GM12878 (cell line): ENCODE measurements around the gene MAPKAPK2.

Source experiments
- CEBPZ ChIP-seq: fragments of 150-350 bp; IDR thresholded peaks from 2 replicates; pipeline ENCODE4 v1.6.1; 2016; ENCODE audit warnings: low read depth, low read length
- EZH2 ChIP-seq: IDR thresholded peaks from 2 replicates; pipeline ENCODE4 v1.6.1; 2012; ENCODE audit warnings: low read depth, mild to moderate bottlenecking, control low read depth, inconsistent platforms, low read length, borderline replicate concordance; ENCODE audit not compliant: control insufficient read depth
- KDM1A ChIP-seq: fragments of 200-600 bp; sonication (generic); IDR thresholded peaks from 2 replicates; pipeline ENCODE4 v1.6.1; 2016; ENCODE audit warnings: borderline replicate concordance
- SMC3 ChIP-seq: IDR thresholded peaks from 2 replicates; pipeline ENCODE4 v1.6.1; 2011; ENCODE audit warnings: low read length, improper control_type of control experiment, borderline replicate concordance
- TAF1 ChIP-seq: IDR thresholded peaks from 2 replicates; pipeline ENCODE4 v1.6.1; 2011; ENCODE audit warnings: mild to moderate bottlenecking, low read depth, low read length, borderline replicate concordance
- ZNF207 ChIP-seq: fragments of 450-650 bp; IDR thresholded peaks from 2 replicates; pipeline ENCODE4 v1.6.1; 2014; ENCODE audit warnings: antibody characterized with exemption, mild to moderate bottlenecking, borderline replicate concordance
- TF ChIP-seq, protein P1 (sequence below): IDR thresholded peaks from 2 replicates; pipeline ENCODE4 v1.6.1; 2012; ENCODE audit warnings: low read depth, low read length, improper control_type of control experiment
- TF ChIP-seq, protein P2 (sequence below): fragments of 450-650 bp; formaldehyde crosslinking; IDR thresholded peaks from 2 replicates; pipeline ENCODE4 v1.4.0; 2022; ENCODE audit warnings: mild to moderate bottlenecking, moderate library complexity
- TF ChIP-seq, protein P3 (sequence below), 3 experiments: IDR thresholded peaks in 2 of 3; conservative IDR thresholded peaks in 1 of 3; 2 replicates each; pipeline ENCODE4 v1.5.1; 2011; ENCODE audit warnings: low read depth in 3 of 3, low read length in 3 of 3, mild to moderate bottlenecking in 3 of 3, control low read depth in 2 of 3, moderate library complexity in 2 of 3, inconsistent platforms in 1 of 3, mixed read lengths in 1 of 3; ENCODE audit not compliant: control insufficient read depth in 2 of 3, insufficient read depth in 1 of 3; ENCODE audit errors: extremely low read depth in 1 of 3

GRCh38 chr1:206782448-206782847 lies 97.7 kb downstream of the MAPKAPK2 start:
- TF ChIP-seq, protein P1, sequence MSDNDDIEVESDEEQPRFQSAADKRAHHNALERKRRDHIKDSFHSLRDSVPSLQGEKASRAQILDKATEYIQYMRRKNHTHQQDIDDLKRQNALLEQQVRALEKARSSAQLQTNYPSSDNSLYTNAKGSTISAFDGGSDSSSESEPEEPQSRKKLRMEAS = no peak
- TF ChIP-seq, protein P2, sequence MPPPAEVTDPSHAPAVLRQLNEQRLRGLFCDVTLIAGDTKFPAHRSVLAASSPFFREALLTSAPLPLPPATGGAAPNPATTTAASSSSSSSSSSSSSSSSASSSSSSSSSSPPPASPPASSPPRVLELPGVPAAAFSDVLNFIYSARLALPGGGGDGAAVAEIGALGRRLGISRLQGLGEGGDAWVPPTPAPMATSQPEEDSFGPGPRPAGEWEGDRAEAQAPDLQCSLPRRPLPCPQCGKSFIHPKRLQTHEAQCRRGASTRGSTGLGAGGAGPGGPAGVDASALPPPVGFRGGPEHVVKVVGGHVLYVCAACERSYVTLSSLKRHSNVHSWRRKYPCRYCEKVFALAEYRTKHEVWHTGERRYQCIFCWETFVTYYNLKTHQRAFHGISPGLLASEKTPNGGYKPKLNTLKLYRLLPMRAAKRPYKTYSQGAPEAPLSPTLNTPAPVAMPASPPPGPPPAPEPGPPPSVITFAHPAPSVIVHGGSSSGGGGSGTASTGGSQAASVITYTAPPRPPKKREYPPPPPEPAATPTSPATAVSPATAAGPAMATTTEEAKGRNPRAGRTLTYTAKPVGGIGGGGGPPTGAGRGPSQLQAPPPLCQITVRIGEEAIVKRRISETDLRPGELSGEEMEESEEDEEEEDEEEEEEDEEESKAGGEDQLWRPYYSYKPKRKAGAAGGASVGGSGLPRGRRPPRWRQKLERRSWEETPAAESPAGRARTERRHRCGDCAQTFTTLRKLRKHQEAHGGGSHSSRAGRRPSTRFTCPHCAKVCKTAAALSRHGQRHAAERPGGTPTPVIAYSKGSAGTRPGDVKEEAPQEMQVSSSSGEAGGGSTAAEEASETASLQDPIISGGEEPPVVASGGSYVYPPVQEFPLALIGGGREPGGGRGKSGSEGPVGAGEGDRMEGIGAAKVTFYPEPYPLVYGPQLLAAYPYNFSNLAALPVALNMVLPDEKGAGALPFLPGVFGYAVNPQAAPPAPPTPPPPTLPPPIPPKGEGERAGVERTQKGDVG (CRISPR knock-in tag) = no peak
- TF ChIP-seq, protein P3, sequence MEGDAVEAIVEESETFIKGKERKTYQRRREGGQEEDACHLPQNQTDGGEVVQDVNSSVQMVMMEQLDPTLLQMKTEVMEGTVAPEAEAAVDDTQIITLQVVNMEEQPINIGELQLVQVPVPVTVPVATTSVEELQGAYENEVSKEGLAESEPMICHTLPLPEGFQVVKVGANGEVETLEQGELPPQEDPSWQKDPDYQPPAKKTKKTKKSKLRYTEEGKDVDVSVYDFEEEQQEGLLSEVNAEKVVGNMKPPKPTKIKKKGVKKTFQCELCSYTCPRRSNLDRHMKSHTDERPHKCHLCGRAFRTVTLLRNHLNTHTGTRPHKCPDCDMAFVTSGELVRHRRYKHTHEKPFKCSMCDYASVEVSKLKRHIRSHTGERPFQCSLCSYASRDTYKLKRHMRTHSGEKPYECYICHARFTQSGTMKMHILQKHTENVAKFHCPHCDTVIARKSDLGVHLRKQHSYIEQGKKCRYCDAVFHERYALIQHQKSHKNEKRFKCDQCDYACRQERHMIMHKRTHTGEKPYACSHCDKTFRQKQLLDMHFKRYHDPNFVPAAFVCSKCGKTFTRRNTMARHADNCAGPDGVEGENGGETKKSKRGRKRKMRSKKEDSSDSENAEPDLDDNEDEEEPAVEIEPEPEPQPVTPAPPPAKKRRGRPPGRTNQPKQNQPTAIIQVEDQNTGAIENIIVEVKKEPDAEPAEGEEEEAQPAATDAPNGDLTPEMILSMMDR (IDR thresholded peaks at IDR 0.05 in 2 of 3, conservative IDR thresholded peaks at IDR 0.05 in 1 of 3; ENCODE audit: control insufficient read depth in 2 of 3, extremely low read depth in 1 of 3, insufficient read depth in 1 of 3, low read depth in 3 of 3, low read length in 3 of 3) = no peak
- TF ChIP-seq EZH2 (no peak), ZNF207 (no peak), CEBPZ (no peak), TAF1 (no peak), KDM1A (no peak), SMC3 (no peak)
